B cell (primary cell): ENCODE data around the gene TRABD2B. TPM values are rescaled to one million over a fixed set of nuclear protein-coding genes. Genes with fewer than 3 reads are reported as not detected.

Experiments
- ATAC-seq: fragments of 200-7000 bp; cut with Tn5 transposase; one replicate; pipeline ENCODE4 v1.10.0; 2021; ENCODE audit warnings: low read depth, mild to moderate bottlenecking, moderate number of reproducible peaks, moderate library complexity
- CTCF ChIA-PET: fragments of 350-600 bp; sonication (Branson Sonifier 250); formaldehyde crosslinking; loops from one replicate; lab custom pipeline; 2021; ENCODE audit warnings: antibody characterized with exemption, inconsistent platforms; lab: Charles Lee
- POLR2A ChIA-PET: fragments of 350-600 bp; sonication (Branson Sonifier 250); formaldehyde crosslinking; loops from one replicate; lab custom pipeline; 2021; ENCODE audit warnings: antibody characterized with exemption; lab: Charles Lee
- DNase-seq: peaks from one replicate; pipeline ENCODE4 v3.0.0; 2013
- H2AFZ ChIP-seq: 2 replicates; pipeline ENCODE4 v1.6.1; 2012; ENCODE audit warnings: mild to moderate bottlenecking, low read depth, low read length; ENCODE audit not compliant: insufficient read depth, poor library complexity, severe bottlenecking
- H3K27ac ChIP-seq, 2 donors: 1 replicate in 1 of 2; 2 replicates in 1 of 2; pipeline ENCODE4 v1.5.1; 2012 to 2013; ENCODE audit warnings: low read length in 2 of 2, mild to moderate bottlenecking in 2 of 2, moderate library complexity in 1 of 2
- H3K27me3 ChIP-seq, 4 experiments: fragments of 200-600 bp in 1 of 4; sonication (generic) in 1 of 4; replicated peaks in 1 of 4; 1 replicate in 2 of 4; 2 replicates in 2 of 4; pipeline versions ENCODE4 v1.6.1 to v1.7.0; 2013 to 2016; ENCODE audit warnings: low read length in 3 of 4, mild to moderate bottlenecking in 2 of 4, mixed read lengths in 1 of 4, moderate library complexity in 1 of 4; ENCODE audit not compliant: insufficient read depth in 4 of 4, control insufficient read depth in 3 of 4; ENCODE audit errors: control extremely low read depth in 1 of 4
- H3K36me3 ChIP-seq, 2 experiments: replicated peaks in 1 of 2; 1 replicate in 1 of 2; 2 replicates in 1 of 2; pipeline versions ENCODE4 v1.6.1 to v1.7.1; 2013; ENCODE audit warnings: low read length in 1 of 2; ENCODE audit not compliant: insufficient read depth in 2 of 2, control insufficient read depth in 1 of 2; ENCODE audit errors: control extremely low read depth in 1 of 2, extremely low read depth in 1 of 2
- H3K4me1 ChIP-seq, 2 donors: fragments of 200-600 bp in 1 of 2; sonication (generic) in 1 of 2; 1 replicate in 1 of 2; 2 replicates in 1 of 2; pipeline versions ENCODE4 v1.5.1 to v1.6.1; 2013 to 2017; ENCODE audit warnings: low read length in 2 of 2; ENCODE audit not compliant: control insufficient read depth in 2 of 2, insufficient read depth in 2 of 2
- H3K4me2 ChIP-seq: replicated peaks from 2 replicates; pipeline ENCODE3; 2012; ENCODE audit warnings: mild to moderate bottlenecking, low read depth, low read length; ENCODE audit not compliant: poor library complexity, severe bottlenecking
- H3K4me3 ChIP-seq, 5 experiments: fragments of 200-600 bp in 1 of 5; sonication (generic) in 1 of 5; 1 replicate in 3 of 5; 2 replicates in 2 of 5; pipeline versions ENCODE4 v1.5.1 to v1.7.0; 2011 to 2016; ENCODE audit warnings: low read length in 4 of 5, mild to moderate bottlenecking in 4 of 5, low read depth in 2 of 5, control low read depth in 1 of 5, moderate library complexity in 1 of 5; ENCODE audit not compliant: insufficient read depth in 1 of 5; ENCODE audit errors: control extremely low read depth in 1 of 5, extremely low read depth in 1 of 5
- H3K79me2 ChIP-seq: fragments of 200-600 bp; sonication (generic); one replicate; pipeline ENCODE4 v1.6.0; 2016; ENCODE audit warnings: low read length; ENCODE audit not compliant: control insufficient read depth, insufficient read depth
- H3K9ac ChIP-seq: fragments of 200-600 bp; sonication (generic); 2 replicates; pipeline ENCODE4 v1.6.1; 2017; ENCODE audit warnings: mild to moderate bottlenecking, low read length, moderate library complexity
- H3K9me3 ChIP-seq, 3 donors: one replicate each; pipeline versions ENCODE4 v1.6.1 to v1.7.1; 2013; ENCODE audit warnings: low read length in 2 of 3; ENCODE audit not compliant: control insufficient read depth in 2 of 3, insufficient read depth in 1 of 3; ENCODE audit errors: control extremely low read depth in 1 of 3
- H4K20me1 ChIP-seq: 2 replicates; pipeline ENCODE4 v1.6.0; 2012; ENCODE audit warnings: mild to moderate bottlenecking, low read length; ENCODE audit not compliant: insufficient read depth, control insufficient read depth, poor library complexity, severe bottlenecking
- H3K27ac Mint-ChIP-seq: one replicate; pipeline ENCODE4 v1.8.0; 2021; ENCODE audit warnings: mixed read lengths
- H3K27me3 Mint-ChIP-seq: one replicate; pipeline ENCODE4 v1.8.0; 2021; ENCODE audit warnings: mixed read lengths
- H3K4me1 Mint-ChIP-seq: one replicate; pipeline ENCODE4 v1.8.0; 2021; ENCODE audit warnings: mixed read lengths
- H3K4me3 Mint-ChIP-seq: one replicate; pipeline ENCODE4 v1.8.0; 2021; ENCODE audit warnings: mixed read lengths
- H3K9me3 Mint-ChIP-seq: one replicate; pipeline ENCODE4 v1.8.0; 2022; ENCODE audit warnings: mixed read lengths; ENCODE audit not compliant: insufficient read depth
- EZH2 ChIP-seq: IDR thresholded peaks from 2 replicates; pipeline ENCODE4 v1.6.1; 2012; ENCODE audit warnings: borderline replicate concordance, low read depth, mild to moderate bottlenecking, moderate library complexity, low read length; ENCODE audit not compliant: insufficient read depth, poor library complexity, severe bottlenecking
- WGBS: methylation state at CpG from one replicate; pipeline ENCODE4 v1.1.5; 2013; ENCODE audit warnings: missing lambda C conversion rate; ENCODE audit not compliant: insufficient coverage; 5-methylcytosine and 5-hydroxymethylcytosine counted together
- intact Hi-C: fragments of 100-400 bp; cut with micrococcal nuclease; formaldehyde crosslinking; loops from one replicate; pipeline ENCODE4 v1.10.0; 2022
- polyA plus RNA-seq: library from polyadenylated mRNA; depleted of rRNA; stranded (reverse); fragments of >200 nt; gene quantifications from 2 replicates; pipeline ENCODE4 v1.2.3, GENCODE V29; 2012
- total RNA-seq, 2 donors: library from RNA; stranded (reverse); fragments of 120-200 nt in 1 of 2; gene quantifications; 1 replicate in 1 of 2; 2 replicates in 1 of 2; pipeline versions ENCODE4 v1.2.3 to v1.2.4, GENCODE V29; 2013 to 2022
- TF ChIP-seq, protein P1 (sequence below): fragments of 200-600 bp; IDR thresholded peaks from one replicate; pipeline ENCODE4 v1.8.0; 2022; ENCODE audit warnings: antibody characterized with exemption, mild to moderate bottlenecking

Gene TRABD2B
- total and polyA plus RNA-seq, 2 donors (not counting 1 experiment from before 2014, with no cell fraction given) = not detected

DNA sequence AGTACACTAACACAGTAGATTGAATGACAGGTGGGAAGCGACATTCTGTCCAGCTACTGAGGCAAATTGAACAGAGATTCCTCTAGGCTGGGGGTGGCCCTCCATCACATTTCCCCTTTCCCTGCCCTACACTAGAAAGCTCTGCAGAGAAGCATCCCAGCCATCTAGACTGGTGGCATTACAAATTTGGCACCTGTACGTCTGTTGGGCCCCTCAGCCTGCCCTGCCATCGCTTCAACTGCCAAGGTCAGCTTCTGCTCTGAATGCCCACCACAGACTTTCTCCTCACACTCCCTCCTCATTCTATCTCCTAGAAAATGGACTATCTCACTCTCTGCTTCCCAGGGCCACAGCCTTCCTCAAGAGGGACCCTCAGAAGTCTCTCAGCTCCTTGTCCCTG is 16.7 kb downstream of the TRABD2B start:
- no peaks in the 10 kb centered on the region for H3K4me1 ChIP-seq
- H3K27me3 ChIP-seq = peaks cover 0 to 18% (median 8%) of the 10 kb centered on the region in 4 experiments
- DNase-seq (no peak), ATAC-seq (no peak)
- no peaks in the 10 kb centered on the region for H3K79me2 ChIP-seq
- POLR2A ChIA-PET = no interaction called here
- H2AFZ ChIP-seq = no peak overlapping the region
- WGBS = 82% methylated on average over 3 of the region's 3 CpGs
- no peak overlapping the region for H3K4me3 ChIP-seq
- H3K27ac ChIP-seq = no peak overlapping the region
- no peak overlapping the region for H3K9ac ChIP-seq
- Mint-ChIP-seq H3K27me3 (peaks cover 46% of the 10 kb centered on the region), H3K27ac (no peak overlapping the region), H3K9me3 (no peaks in the 10 kb centered on the region), H3K4me3 (no peak overlapping the region), H3K4me1 (peaks cover 3% of the 10 kb centered on the region)
- H4K20me1 ChIP-seq = no peaks in the 10 kb centered on the region
- H3K4me2 ChIP-seq = no peak overlapping the region
- no peak for TF ChIP-seq EZH2
- TF ChIP-seq, protein P1, sequence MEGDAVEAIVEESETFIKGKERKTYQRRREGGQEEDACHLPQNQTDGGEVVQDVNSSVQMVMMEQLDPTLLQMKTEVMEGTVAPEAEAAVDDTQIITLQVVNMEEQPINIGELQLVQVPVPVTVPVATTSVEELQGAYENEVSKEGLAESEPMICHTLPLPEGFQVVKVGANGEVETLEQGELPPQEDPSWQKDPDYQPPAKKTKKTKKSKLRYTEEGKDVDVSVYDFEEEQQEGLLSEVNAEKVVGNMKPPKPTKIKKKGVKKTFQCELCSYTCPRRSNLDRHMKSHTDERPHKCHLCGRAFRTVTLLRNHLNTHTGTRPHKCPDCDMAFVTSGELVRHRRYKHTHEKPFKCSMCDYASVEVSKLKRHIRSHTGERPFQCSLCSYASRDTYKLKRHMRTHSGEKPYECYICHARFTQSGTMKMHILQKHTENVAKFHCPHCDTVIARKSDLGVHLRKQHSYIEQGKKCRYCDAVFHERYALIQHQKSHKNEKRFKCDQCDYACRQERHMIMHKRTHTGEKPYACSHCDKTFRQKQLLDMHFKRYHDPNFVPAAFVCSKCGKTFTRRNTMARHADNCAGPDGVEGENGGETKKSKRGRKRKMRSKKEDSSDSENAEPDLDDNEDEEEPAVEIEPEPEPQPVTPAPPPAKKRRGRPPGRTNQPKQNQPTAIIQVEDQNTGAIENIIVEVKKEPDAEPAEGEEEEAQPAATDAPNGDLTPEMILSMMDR = no peak
- CTCF ChIA-PET = no interaction called here
- H3K9me3 ChIP-seq = peaks cover 0 to 3% (median 0%) of the 10 kb centered on the region in 3 donors
- intact Hi-C loops = no loop called here
- H3K36me3 ChIP-seq = no peaks in the 10 kb centered on the region

DNA sequence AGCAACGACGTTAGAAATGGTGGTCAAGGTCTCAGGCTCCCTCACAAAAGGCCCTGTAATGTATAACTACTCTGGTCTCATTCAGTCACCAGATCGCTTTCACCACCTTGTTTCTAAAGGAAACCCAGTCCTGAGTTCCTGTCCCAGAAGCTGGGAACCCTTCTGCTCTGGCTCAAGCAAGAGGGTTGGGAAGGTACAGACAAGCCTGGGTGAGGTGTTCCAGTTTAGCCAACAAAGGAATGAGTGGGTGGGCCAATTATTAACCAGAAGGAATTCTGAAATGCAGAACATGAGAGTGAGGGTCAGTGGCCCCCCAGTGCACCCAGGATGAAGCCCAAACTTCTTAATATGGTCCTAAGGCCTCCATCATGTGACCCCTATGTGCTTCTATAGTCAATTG is 17.5 kb downstream of the TRABD2B start:
- CTCF ChIA-PET = no interaction called here
- POLR2A ChIA-PET = no interaction called here
- peaks cover 40% of the 10 kb centered on the region for H3K27me3 Mint-ChIP-seq

More for the DNA sequence above, 17.5 kb downstream of the TRABD2B start:
- Histone ChIP-seq H3K4me2 (no peak overlapping the region), H3K27me3 (peaks cover 0 to 15% (median 5%) of the 10 kb centered on the region in 4 experiments), H3K4me1 (no peaks in the 10 kb centered on the region), H2AFZ (no peak overlapping the region), H3K79me2 (no peaks in the 10 kb centered on the region), H3K4me3 (no peak overlapping the region), H3K9me3 (peaks cover 0 to 3% (median 0%) of the 10 kb centered on the region in 3 donors), H4K20me1 (no peaks in the 10 kb centered on the region), H3K27ac (no peak overlapping the region), H3K36me3 (no peaks in the 10 kb centered on the region), H3K9ac (no peak overlapping the region)
- peaks cover 2% of the 10 kb centered on the region for H3K4me1 Mint-ChIP-seq
- 100% methylated on average over 2 of the region's 3 CpGs for WGBS
- TF ChIP-seq, protein P1 = no peak
- TF ChIP-seq EZH2 = no peak
- H3K27ac Mint-ChIP-seq = no peak overlapping the region
- DNase-seq (no peak), ATAC-seq (no peak)
- H3K4me3 Mint-ChIP-seq = no peak overlapping the region
- H3K9me3 Mint-ChIP-seq = no peaks in the 10 kb centered on the region
- intact Hi-C loops = no loop called here
